GM12878 (cell line): ENCODE results near the gene GH2. TPM values are rescaled to one million over a fixed set of nuclear protein-coding genes. Genes with fewer than 3 reads are reported as not detected.

ENCODE experiments used
- ASH2L ChIP-seq: fragments of 300-600, 200-600 bp; sonication (generic); IDR thresholded peaks from 2 replicates; pipeline ENCODE4 v1.6.1; 2017; ENCODE audit warnings: low read depth, mild to moderate bottlenecking, borderline replicate concordance
- BHLHE40 ChIP-seq, 2 experiments: fragments of 450-650 bp in 1 of 2; IDR thresholded peaks; 2 replicates each; pipeline ENCODE4 v1.6.1; 2011 to 2017; ENCODE audit warnings: low read depth in 2 of 2, borderline replicate concordance in 1 of 2, improper control_type of control experiment in 1 of 2, low read length in 1 of 2, mild to moderate bottlenecking in 1 of 2
- CBX5 ChIP-seq: sonication (generic); IDR thresholded peaks from 2 replicates; pipeline ENCODE4 v1.6.1; 2016; ENCODE audit warnings: low read depth, moderate library complexity, mild to moderate bottlenecking, inconsistent platforms
- CEBPB ChIP-seq, 2 experiments: fragments of 150-350 bp in 1 of 2; IDR thresholded peaks; 2 replicates each; pipeline ENCODE4 v1.6.1; 2012 to 2014; ENCODE audit warnings: low read depth in 2 of 2, low read length in 2 of 2, borderline replicate concordance in 1 of 2, inconsistent platforms in 1 of 2
- CEBPZ ChIP-seq: fragments of 150-350 bp; IDR thresholded peaks from 2 replicates; pipeline ENCODE4 v1.6.1; 2016; ENCODE audit warnings: low read depth, low read length
- GATAD2B ChIP-seq: fragments of 450-650 bp; conservative IDR thresholded peaks from 2 replicates; pipeline ENCODE4 v1.6.1; 2017; ENCODE audit warnings: low read depth, mild to moderate bottlenecking, moderate library complexity
- IRF4 ChIP-seq: IDR thresholded peaks from 2 replicates; pipeline ENCODE4 v1.6.1; 2011; ENCODE audit warnings: low read depth, low read length
- KAT2A ChIP-seq: conservative IDR thresholded peaks from 2 replicates; pipeline ENCODE4 v1.6.1; 2011; ENCODE audit warnings: low read depth, low read length; ENCODE audit not compliant: control insufficient read depth
- NFXL1 ChIP-seq: fragments of 450-650 bp; IDR thresholded peaks from 2 replicates; pipeline ENCODE4 v1.6.1; 2017; ENCODE audit warnings: antibody characterized with exemption, mild to moderate bottlenecking, borderline replicate concordance
- SKIL ChIP-seq: fragments of 450-650 bp; IDR thresholded peaks from 2 replicates; pipeline ENCODE4 v1.6.1; 2017; ENCODE audit warnings: mild to moderate bottlenecking, low read depth, inconsistent platforms; ENCODE audit not compliant: poor library complexity, severe bottlenecking
- SMAD1 ChIP-seq: fragments of 450-650 bp; IDR thresholded peaks from 2 replicates; pipeline ENCODE4 v1.6.1; 2018; ENCODE audit warnings: mild to moderate bottlenecking, low read depth; ENCODE audit not compliant: partially characterized antibody
- SP1 ChIP-seq: IDR thresholded peaks from one replicate; pipeline ENCODE4 v1.6.1; 2011; ENCODE audit warnings: low read depth, low read length
- SREBF2 ChIP-seq: IDR thresholded peaks from 2 replicates; pipeline ENCODE4 v1.6.1; 2012; ENCODE audit warnings: mild to moderate bottlenecking, low read length
- SUPT20H ChIP-seq: IDR thresholded peaks from 2 replicates; pipeline ENCODE4 v1.6.1; 2011; ENCODE audit warnings: low read depth, mild to moderate bottlenecking, low read length, moderate library complexity, borderline replicate concordance; ENCODE audit not compliant: control insufficient read depth
- YY1 ChIP-seq: IDR thresholded peaks from 2 replicates; pipeline ENCODE4 v1.6.1; 2011; ENCODE audit warnings: low read depth, mild to moderate bottlenecking, low read length
- ZBTB33 ChIP-seq: fragments of 450-650 bp; IDR thresholded peaks from 2 replicates; pipeline ENCODE4 v1.6.1; 2017; ENCODE audit warnings: mild to moderate bottlenecking
- ZNF217 ChIP-seq: fragments of 450-650 bp; IDR thresholded peaks from 2 replicates; pipeline ENCODE4 v1.6.1; 2017; ENCODE audit warnings: antibody characterized with exemption, mild to moderate bottlenecking
- polyA plus RNA-seq, 11 experiments: library from polyadenylated mRNA; depleted of rRNA in 4 of 11; unstranded in 6 of 11; stranded (reverse) in 5 of 11; fragments of >200 nt; fragmentation: Nextera tagmentation in 4 of 11; fragmentation: Illumina TruSeq in 1 of 11; extraction: Ambion mirVana in 4 of 11; extraction: Trizol in 1 of 11; gene quantifications; 1 replicate in 1 of 11; 2 replicates in 10 of 11; pipeline versions ENCODE4 v1.2.1 to v1.2.3, GENCODE V29; 2011 to 2016; ENCODE audit warnings: inconsistent platforms in 2 of 11, missing spikeins in 2 of 11, low read depth in 1 of 11
- total RNA-seq, 4 experiments: library from RNA; depleted of rRNA in 3 of 4; stranded (reverse); fragments of >200 nt in 3 of 4; fragmentation: Illumina TruSeq in 1 of 4; extraction: Trizol in 1 of 4; gene quantifications; 2 replicates each; pipeline versions ENCODE4 v1.2.1 to v1.2.3, GENCODE V29; 2013 to 2021

GH2 gene
- total and polyA plus RNA-seq, 10 of the 15 experiments (the other 5 are each of a cell fraction or from before 2014, with no cell fraction given): not detected

- no peak for TF ChIP-seq SKIL
- TF ChIP-seq SUPT20H: no peak
- no peak for TF ChIP-seq ASH2L
- TF ChIP-seq CEBPB (IDR thresholded peaks at IDR 0.05; ENCODE audit: borderline replicate concordance in 1 of 2, low read depth in 2 of 2, low read length in 2 of 2): no peak
- no peak for TF ChIP-seq GATAD2B
- no peak for TF ChIP-seq CBX5
- TF ChIP-seq BHLHE40 (IDR thresholded peaks at IDR 0.05; ENCODE audit: borderline replicate concordance in 1 of 2, low read depth in 2 of 2, low read length in 1 of 2): no peak
- TF ChIP-seq IRF4: 0 out of 2 replicates have a peak, but pooled peaks have one; percentile 23
- no peak for TF ChIP-seq NFXL1
- no peak for TF ChIP-seq ZBTB33
- TF ChIP-seq ZNF217: no peak
- TF ChIP-seq CEBPZ: no peak
- no peak for TF ChIP-seq SP1
- TF ChIP-seq SMAD1: no peak
- TF ChIP-seq YY1: 0 out of 2 replicates have a peak, but pooled peaks have one; percentile 47
- TF ChIP-seq KAT2A: no peak
- TF ChIP-seq SREBF2: no peak
Measured at GRCh38 chr17:63834431-63835166, 47.1 kb downstream of the GH2 start (continued).
